Endothelial cell (in vitro differentiated cells): Measurements from ENCODE around the gene MLEC. TPM values are rescaled to one million over a fixed set of nuclear protein-coding genes. Genes with fewer than 3 reads are reported as not detected.
A peak's percentile ranks its signal among the peaks of the same experiment; 100 is the strongest.

Source experiments
- DNase-seq: peaks from one replicate; pipeline ENCODE4 v3.0.0; 2021; ENCODE audit warnings: low spot score
- H3K27ac Mint-ChIP-seq: one replicate; pipeline ENCODE4 v1.8.0; 2021; ENCODE audit warnings: mixed read lengths, inconsistent platforms; ENCODE audit not compliant: unreplicated experiment
- H3K27me3 Mint-ChIP-seq: one replicate; pipeline ENCODE4 v1.8.0; 2021; ENCODE audit warnings: mild to moderate bottlenecking, moderate library complexity, mixed read lengths, inconsistent platforms; ENCODE audit not compliant: unreplicated experiment
- H3K36me3 Mint-ChIP-seq: one replicate; pipeline ENCODE4 v1.8.0; 2021; ENCODE audit warnings: mild to moderate bottlenecking, low read depth, mixed read lengths, inconsistent platforms; ENCODE audit not compliant: unreplicated experiment
- H3K4me1 Mint-ChIP-seq: one replicate; pipeline ENCODE4 v1.8.0; 2021; ENCODE audit warnings: mild to moderate bottlenecking, mixed read lengths, inconsistent platforms; ENCODE audit not compliant: unreplicated experiment
- H3K4me3 Mint-ChIP-seq: one replicate; pipeline ENCODE4 v1.8.0; 2021; ENCODE audit warnings: mild to moderate bottlenecking, mixed read lengths, inconsistent platforms; ENCODE audit not compliant: unreplicated experiment
- H3K9me3 Mint-ChIP-seq: one replicate; pipeline ENCODE4 v1.8.0; 2021; ENCODE audit warnings: mixed read lengths, inconsistent platforms; ENCODE audit not compliant: unreplicated experiment
- total RNA-seq: library from RNA; stranded (reverse); fragmentation: NEBNext Ultra II Directional; extraction: Animal tissue kit (Norgen Biotek cat#: 25700); gene quantifications from one replicate; pipeline ENCODE4 v1.2.1, GENCODE V29; 2021; ENCODE audit not compliant: unreplicated experiment
- TF ChIP-seq, protein P1 (sequence below): fragments of 200-600 bp; sonication (generic); IDR thresholded peaks from one replicate; pipeline ENCODE4 v1.5.0; 2021; ENCODE audit warnings: antibody characterized with exemption; ENCODE audit not compliant: unreplicated experiment

The MLEC gene
- total RNA-seq, 1 donor from 2014 or later: 124 TPM

DNA sequence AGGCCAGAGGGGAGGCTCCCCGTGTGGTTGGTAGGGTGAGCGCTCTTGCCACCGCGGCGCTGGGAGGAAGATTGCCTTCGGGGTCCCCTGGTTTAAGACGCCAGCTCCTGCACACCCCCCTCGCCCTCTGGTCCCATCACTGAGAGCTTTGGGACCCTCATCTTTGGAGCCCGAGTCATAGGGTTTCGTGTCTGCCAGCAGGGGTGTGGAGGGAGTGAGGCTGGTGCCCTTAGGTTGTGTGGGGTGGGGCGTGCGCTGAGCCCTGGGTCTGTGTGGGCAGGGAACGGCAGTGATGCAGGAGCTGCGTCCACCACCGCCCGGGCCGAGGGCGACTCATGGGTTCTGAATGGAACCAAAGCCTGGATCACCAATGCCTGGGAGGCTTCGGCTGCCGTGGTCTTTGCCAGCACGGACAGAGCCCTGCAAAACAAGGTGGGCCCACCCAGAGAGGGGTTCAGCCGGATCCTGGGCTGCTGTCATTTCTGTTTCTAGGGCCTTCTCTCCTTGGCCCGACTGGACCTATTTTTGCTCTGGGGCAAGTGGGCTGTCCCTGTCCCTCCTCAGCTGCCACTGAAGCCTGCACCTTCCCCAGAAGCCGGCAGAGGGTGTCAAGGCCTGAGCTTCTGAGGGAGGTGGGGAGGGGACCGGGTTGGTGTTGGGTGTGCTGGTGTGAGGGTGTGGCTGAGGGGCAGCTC, 50.8 kb downstream of the MLEC start:
- peaks cover 3% of the 10 kb centered on the region for H3K27me3 Mint-ChIP-seq
- H3K9me3 Mint-ChIP-seq: no peaks in the 10 kb centered on the region
- TF ChIP-seq, protein P1, sequence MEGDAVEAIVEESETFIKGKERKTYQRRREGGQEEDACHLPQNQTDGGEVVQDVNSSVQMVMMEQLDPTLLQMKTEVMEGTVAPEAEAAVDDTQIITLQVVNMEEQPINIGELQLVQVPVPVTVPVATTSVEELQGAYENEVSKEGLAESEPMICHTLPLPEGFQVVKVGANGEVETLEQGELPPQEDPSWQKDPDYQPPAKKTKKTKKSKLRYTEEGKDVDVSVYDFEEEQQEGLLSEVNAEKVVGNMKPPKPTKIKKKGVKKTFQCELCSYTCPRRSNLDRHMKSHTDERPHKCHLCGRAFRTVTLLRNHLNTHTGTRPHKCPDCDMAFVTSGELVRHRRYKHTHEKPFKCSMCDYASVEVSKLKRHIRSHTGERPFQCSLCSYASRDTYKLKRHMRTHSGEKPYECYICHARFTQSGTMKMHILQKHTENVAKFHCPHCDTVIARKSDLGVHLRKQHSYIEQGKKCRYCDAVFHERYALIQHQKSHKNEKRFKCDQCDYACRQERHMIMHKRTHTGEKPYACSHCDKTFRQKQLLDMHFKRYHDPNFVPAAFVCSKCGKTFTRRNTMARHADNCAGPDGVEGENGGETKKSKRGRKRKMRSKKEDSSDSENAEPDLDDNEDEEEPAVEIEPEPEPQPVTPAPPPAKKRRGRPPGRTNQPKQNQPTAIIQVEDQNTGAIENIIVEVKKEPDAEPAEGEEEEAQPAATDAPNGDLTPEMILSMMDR: peak; percentile 11
- DNase-seq: peak; percentile 39
- peaks cover 6% of the 10 kb centered on the region for H3K36me3 Mint-ChIP-seq
- H3K27ac Mint-ChIP-seq: no peak overlapping the region
- H3K4me3 Mint-ChIP-seq: no peak overlapping the region
- no peaks in the 10 kb centered on the region for H3K4me1 Mint-ChIP-seq

DNA sequence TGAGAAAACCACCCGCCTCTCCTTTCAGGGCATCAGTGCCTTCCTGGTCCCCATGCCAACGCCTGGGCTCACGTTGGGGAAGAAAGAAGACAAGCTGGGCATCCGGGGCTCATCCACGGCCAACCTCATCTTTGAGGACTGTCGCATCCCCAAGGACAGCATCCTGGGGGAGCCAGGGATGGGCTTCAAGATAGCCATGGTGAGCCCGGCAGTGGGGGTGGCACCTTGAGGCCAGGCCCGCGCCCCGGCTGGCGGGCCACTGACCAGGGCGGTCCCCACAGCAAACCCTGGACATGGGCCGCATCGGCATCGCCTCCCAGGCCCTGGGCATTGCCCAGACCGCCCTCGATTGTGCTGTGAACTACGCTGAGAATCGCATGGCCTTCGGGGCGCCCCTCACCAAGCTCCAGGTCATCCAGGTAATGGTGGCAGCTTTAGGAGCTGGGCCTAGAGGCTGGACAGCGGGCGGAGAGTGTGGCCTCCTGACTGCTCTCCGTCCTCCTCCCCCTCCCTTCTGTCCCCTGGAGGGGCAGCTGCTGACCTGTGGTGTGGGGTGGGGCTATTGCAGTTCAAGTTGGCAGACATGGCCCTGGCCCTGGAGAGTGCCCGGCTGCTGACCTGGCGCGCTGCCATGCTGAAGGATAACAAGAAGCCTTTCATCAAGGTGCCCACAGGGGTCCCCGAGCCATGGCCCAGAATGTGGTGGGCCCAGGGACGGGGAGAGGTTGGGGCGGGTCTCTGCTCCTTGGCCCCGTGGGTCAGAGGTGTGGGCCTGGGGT, 51.5 kb downstream of the MLEC start:
- DNase-seq: no peak
- TF ChIP-seq, protein P1: no peak
- Mint-ChIP-seq H3K9me3 (no peaks in the 10 kb centered on the region), H3K27me3 (peaks cover 3% of the 10 kb centered on the region), H3K36me3 (peaks cover 6% of the 10 kb centered on the region), H3K4me1 (no peaks in the 10 kb centered on the region), H3K27ac (no peak overlapping the region), H3K4me3 (no peak overlapping the region)

DNA sequence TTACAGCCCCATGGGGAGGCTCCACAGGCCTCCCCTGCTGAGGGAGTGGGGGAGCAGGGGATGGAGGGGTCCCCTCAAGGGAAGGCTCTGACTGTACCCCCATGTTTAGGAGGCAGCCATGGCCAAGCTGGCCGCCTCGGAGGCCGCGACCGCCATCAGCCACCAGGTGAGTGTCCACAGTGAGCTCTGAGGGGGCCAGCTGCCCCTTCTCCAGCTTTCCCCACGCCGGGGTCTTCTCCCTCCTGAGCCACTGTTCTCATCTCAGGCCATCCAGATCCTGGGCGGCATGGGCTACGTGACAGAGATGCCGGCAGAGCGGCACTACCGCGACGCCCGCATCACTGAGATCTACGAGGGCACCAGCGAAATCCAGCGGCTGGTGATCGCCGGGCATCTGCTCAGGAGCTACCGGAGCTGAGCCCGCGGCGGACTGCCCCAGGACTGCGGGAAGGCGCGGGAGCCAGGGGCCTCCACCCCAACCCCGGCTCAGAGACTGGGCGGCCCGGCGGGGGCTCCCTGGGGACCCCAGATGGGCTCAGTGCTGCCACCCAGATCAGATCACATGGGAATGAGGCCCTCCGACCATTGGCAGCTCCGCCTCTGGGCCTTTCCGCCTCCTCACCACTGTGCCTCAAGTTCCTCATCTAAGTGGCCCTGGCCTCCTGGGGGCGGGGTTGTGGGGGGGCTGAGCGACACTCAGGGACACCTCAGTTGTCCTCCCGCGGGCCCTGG, 52.2 kb downstream of the MLEC start:
- DNase-seq: no peak
- TF ChIP-seq, protein P1: no peak
- no peak overlapping the region for H3K4me3 Mint-ChIP-seq
- H3K27ac Mint-ChIP-seq: no peak overlapping the region
- H3K4me1 Mint-ChIP-seq: no peaks in the 10 kb centered on the region
- H3K27me3 Mint-ChIP-seq: peaks cover 3% of the 10 kb centered on the region
- H3K9me3 Mint-ChIP-seq: no peaks in the 10 kb centered on the region
- peaks cover 3% of the 10 kb centered on the region for H3K36me3 Mint-ChIP-seq

DNA sequence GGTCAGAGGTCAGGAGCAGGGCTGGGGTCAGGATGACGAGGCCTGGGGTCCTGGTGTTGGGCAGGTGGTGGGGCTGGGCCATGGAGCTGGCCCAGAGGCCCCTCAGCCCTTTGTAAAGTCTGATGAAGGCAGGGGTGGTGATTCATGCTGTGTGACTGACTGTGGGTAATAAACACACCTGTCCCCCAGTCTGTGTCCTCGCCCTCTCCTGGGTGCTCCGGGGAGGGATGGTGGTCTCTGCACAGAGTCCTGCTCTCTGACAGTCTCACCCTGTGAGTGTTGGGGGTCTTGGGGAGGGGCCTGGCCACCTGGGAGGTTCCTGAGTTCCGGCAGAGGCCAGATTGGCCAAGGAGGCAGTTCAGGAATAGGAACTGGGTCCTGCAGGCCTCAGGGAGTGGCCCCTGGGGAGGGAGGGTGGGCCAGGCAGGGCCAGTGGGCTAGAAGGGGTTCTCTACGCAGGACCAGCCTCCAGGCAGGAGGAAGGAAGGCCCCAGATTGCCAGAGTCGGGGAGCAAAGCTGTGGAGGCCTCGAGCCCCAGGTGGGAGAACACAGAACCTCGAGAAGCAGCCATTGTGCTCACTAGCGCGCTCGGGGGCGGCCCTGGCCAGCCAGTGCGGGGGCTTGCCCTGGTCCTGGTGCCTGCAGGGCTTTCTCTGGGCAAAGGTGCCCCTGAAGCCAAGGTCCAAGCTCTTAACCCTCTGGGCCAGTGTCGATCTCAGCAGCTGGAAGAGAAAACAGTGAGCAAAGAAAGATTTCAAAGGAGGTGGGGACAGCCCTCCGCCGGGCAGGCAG, 53.1 kb downstream of the MLEC start:
- Mint-ChIP-seq H3K4me1 (no peaks in the 10 kb centered on the region), H3K27ac (no peak overlapping the region), H3K36me3 (no peaks in the 10 kb centered on the region), H3K27me3 (peaks cover 3% of the 10 kb centered on the region), H3K4me3 (no peak overlapping the region), H3K9me3 (no peaks in the 10 kb centered on the region)
- TF ChIP-seq, protein P1: no peak
- DNase-seq: no peak
